Osteocyte (in vitro differentiated cells): Measurements from ENCODE around the gene DSTN. TPM values are rescaled to one million over a fixed set of nuclear protein-coding genes. Genes with fewer than 3 reads are reported as not detected.

ENCODE experiments used
- DNase-seq: peaks from one replicate; pipeline ENCODE4 v3.0.0; 2021; ENCODE audit warnings: mixed read lengths; ENCODE audit not compliant: unreplicated experiment; ENCODE audit errors: extremely low spot score
- H3K27ac Mint-ChIP-seq: one replicate; pipeline ENCODE4 v1.8.0; 2021; ENCODE audit warnings: mild to moderate bottlenecking, mixed read lengths; ENCODE audit not compliant: unreplicated experiment
- H3K27me3 Mint-ChIP-seq: one replicate; pipeline ENCODE4 v1.8.0; 2021; ENCODE audit warnings: mixed read lengths; ENCODE audit not compliant: unreplicated experiment
- H3K36me3 Mint-ChIP-seq: one replicate; pipeline ENCODE4 v1.8.0; 2021; ENCODE audit warnings: mixed read lengths; ENCODE audit not compliant: unreplicated experiment
- H3K4me1 Mint-ChIP-seq: one replicate; pipeline ENCODE4 v1.8.0; 2021; ENCODE audit warnings: mixed read lengths; ENCODE audit not compliant: unreplicated experiment
- H3K4me3 Mint-ChIP-seq: one replicate; pipeline ENCODE4 v1.8.0; 2021; ENCODE audit warnings: mild to moderate bottlenecking, moderate library complexity, mixed read lengths; ENCODE audit not compliant: unreplicated experiment
- H3K9me3 Mint-ChIP-seq: one replicate; pipeline ENCODE4 v1.8.0; 2021; ENCODE audit warnings: mixed read lengths; ENCODE audit not compliant: unreplicated experiment
- total RNA-seq: library from RNA; stranded (reverse); gene quantifications from 2 replicates; pipeline ENCODE4 v1.2.1, GENCODE V29; 2021
- TF ChIP-seq, protein P1 (sequence below): fragments of 200-600 bp; sonication (generic); IDR thresholded peaks from 2 replicates; pipeline ENCODE4 v1.5.0; 2021; ENCODE audit warnings: antibody characterized with exemption, mild to moderate bottlenecking, moderate library complexity

DSTN gene
- total RNA-seq, 1 donor from 2014 or later, result 684 TPM

DNA sequence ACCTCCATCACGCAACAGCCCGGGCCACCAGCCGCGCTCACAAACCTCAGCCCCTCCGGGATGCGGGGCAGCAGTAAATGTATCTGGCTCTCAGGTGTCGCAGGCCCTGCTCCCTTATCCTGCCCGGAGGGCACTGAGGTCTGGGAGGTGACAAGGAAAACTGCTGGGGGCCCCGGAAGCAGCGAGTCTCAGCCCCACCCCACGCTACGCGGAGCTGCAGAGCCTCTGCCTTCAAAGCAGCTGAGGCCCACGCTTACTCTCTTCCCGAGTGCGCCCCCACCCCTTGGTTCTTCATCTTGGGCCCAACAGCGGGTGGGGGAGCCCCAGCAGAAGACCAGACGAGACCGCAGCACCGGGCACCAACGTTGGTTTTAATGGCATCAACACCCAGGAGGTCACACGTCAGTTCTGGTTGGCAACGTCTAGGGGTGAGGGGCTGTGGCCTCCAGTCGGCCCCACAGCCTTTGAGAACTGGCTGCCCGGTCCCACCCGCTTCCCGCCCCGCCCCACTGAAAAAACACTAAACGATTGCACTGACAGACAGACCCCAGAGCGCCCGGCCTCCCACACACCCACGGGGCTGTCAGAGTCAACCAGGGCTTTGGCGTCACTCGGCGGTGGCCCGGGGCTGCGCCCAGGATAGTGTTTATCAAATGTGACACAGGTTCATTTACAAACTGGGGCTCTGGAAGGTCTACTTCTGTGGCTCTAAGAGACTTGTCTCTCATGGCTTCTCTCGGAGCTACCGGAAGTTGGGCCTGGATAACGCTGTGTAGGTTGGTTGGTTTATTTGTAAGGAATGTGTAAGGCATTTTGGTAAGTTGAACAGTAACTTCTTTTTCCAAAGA lies 43.7 kb downstream of the DSTN start:
- DNase-seq, result no peak
- Mint-ChIP-seq H3K27ac (peak overlapping the region; percentile 94), H3K9me3 (no peaks in the 10 kb centered on the region), H3K4me3 (no peak overlapping the region), H3K27me3 (no peaks in the 10 kb centered on the region), H3K4me1 (peaks cover 59% of the 10 kb centered on the region), H3K36me3 (peaks cover 19% of the 10 kb centered on the region)
- TF ChIP-seq, protein P1, sequence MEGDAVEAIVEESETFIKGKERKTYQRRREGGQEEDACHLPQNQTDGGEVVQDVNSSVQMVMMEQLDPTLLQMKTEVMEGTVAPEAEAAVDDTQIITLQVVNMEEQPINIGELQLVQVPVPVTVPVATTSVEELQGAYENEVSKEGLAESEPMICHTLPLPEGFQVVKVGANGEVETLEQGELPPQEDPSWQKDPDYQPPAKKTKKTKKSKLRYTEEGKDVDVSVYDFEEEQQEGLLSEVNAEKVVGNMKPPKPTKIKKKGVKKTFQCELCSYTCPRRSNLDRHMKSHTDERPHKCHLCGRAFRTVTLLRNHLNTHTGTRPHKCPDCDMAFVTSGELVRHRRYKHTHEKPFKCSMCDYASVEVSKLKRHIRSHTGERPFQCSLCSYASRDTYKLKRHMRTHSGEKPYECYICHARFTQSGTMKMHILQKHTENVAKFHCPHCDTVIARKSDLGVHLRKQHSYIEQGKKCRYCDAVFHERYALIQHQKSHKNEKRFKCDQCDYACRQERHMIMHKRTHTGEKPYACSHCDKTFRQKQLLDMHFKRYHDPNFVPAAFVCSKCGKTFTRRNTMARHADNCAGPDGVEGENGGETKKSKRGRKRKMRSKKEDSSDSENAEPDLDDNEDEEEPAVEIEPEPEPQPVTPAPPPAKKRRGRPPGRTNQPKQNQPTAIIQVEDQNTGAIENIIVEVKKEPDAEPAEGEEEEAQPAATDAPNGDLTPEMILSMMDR, result no peak

DNA sequence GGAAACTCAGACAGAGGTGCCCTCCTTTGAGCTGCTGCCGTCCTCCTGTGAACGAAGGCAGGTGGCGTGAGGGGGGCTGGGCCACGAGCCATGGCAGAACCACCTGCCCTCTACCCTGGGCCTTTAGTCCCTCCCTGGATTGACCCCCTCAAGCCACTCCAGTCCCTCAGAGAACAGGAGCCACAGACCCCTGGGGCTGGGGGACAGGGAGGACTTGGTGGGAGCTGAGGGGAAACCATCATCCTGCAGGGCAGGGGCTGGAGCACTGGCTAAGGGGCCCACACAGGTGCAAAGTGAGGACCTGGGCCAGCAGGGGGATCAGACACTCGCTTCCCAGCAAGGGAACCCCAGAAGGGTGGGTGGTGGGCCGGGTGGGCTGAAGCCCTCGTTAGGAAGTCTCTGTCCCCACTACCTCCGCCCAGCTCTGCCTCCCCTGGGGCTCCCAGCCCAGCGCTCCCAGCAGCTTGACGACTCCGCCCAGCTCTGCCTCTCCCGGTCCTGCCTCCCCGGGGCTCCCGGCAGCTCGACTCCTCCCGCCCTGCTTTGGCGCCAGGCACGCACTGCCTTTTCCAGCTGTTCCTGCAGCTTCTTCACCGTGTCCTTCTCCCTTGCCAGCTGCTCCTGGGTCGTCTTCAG lies 44.4 kb downstream of the DSTN start:
- DNase-seq, result peak; percentile 88
- H3K4me1 Mint-ChIP-seq, result peaks cover 56% of the 10 kb centered on the region

DNA sequence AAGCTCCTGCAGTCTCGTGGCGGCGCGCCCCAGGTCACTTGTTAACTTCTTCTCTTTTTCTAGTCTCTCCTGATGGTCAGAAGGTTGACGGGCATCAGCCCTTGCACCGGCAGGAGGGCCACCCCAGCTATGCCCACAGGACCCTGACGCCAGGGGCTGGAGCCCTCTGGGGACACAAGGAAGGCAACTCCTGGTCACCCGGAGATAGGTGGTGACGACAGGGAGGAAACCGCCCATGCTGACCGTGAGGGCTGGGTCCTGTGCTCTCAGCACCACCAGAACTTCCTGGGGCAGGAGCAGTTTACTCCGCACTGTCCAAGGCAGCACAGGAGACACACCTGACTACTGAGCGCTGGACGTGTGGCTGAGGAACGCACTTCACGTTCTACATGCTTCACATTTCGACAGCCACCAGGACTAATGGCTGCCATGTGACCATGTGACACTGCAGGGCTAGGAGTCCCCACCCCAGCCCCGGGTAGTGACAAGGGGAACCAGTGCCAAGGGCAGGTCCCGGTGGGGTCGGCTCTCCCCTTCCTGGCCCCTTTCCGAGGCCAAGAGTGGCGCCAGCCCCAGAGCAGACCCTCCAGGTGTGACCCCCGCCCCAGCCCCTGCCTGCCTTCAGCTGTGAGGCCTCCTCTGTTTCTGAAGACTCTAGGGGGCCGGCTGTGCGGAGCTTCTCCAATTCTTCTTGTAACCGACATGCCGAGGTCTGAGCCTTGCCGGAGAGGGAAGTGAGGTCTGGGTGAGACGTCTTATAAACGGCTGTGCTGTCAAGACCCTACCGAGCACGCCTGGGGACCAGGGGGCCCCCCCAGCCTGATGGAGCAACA lies 45.2 kb downstream of the DSTN start:
- no peaks in the 10 kb centered on the region for H3K27me3 Mint-ChIP-seq
- H3K36me3 Mint-ChIP-seq, result peaks cover 23% of the 10 kb centered on the region
- no peaks in the 10 kb centered on the region for H3K9me3 Mint-ChIP-seq
- TF ChIP-seq, protein P1, result no peak
- no peak overlapping the region for H3K4me3 Mint-ChIP-seq
- H3K4me1 Mint-ChIP-seq, result peaks cover 49% of the 10 kb centered on the region
- DNase-seq, result no peak
- H3K27ac Mint-ChIP-seq, result peak overlapping the region; percentile 59

More for the DNA sequence above, 44.4 kb downstream of the DSTN start:
- TF ChIP-seq, protein P1, result no peak
- peak overlapping the region; percentile 74 for H3K27ac Mint-ChIP-seq
- H3K4me3 Mint-ChIP-seq, result no peak overlapping the region
- peaks cover 23% of the 10 kb centered on the region for H3K36me3 Mint-ChIP-seq
- no peaks in the 10 kb centered on the region for H3K27me3 Mint-ChIP-seq
- no peaks in the 10 kb centered on the region for H3K9me3 Mint-ChIP-seq

DNA sequence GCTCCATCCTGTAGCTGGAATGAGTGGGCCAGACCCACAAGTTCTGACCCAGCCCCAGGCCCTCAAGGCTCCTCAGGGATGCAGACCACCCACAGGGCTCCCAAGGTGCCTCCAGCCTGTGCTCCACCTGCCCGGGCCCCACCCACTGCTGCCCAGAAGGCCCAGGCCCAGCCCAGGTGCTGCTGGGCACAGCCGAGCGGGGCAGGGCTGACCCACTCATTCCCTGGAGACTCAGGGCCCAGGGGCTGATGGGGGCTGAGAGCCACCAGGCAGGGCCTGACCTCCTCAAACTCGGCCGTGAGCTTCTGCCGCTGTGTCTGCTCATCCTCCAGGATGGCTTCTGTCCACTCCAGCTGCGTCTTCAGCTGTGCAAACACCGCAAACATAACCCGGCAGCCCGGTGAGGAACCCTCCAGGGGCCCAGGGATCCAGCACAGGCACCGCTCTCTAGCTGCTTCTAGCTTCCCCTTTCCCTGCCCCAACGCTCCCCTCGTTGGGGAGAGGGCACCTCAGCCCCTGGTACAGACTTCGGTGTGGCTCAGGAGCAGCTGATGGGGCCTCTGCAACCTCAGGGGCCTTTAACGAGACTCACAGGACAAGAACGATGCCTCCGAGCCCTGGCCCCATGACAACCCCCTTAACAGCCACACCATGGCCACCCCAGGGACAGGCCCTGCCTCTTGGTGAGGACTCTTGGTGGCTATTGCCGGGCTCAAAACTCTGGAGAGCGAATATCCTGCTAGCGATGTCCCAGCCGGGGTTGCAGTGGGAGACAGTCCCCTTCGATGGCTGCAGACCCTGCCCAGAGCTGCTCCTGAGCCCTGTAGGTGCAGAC lies 46.0 kb downstream of the DSTN start:
- Mint-ChIP-seq H3K27me3 (no peaks in the 10 kb centered on the region), H3K27ac (peak overlapping the region; percentile 23), H3K4me3 (no peak overlapping the region), H3K36me3 (peaks cover 22% of the 10 kb centered on the region), H3K9me3 (no peaks in the 10 kb centered on the region), H3K4me1 (peaks cover 46% of the 10 kb centered on the region)
- peak; percentile 83 for DNase-seq
- TF ChIP-seq, protein P1, result no peak
